Measurements from ENCODE around the gene TBX18. TPM values are rescaled to one million over a fixed set of nuclear protein-coding genes. Genes with fewer than 3 reads are reported as not detected.

The TBX18 gene
- total and polyA plus RNA-seq, 9 of the 15 experiments (the other 6 are each of a cell fraction or from before 2014, with no cell fraction given): 4.0 to 36.1 (median 20.7) TPM

GRCh38 chr6:84667252-84668213 lies 96.9 kb downstream of the TBX18 start (continued):
- TF ChIP-seq, protein P1, sequence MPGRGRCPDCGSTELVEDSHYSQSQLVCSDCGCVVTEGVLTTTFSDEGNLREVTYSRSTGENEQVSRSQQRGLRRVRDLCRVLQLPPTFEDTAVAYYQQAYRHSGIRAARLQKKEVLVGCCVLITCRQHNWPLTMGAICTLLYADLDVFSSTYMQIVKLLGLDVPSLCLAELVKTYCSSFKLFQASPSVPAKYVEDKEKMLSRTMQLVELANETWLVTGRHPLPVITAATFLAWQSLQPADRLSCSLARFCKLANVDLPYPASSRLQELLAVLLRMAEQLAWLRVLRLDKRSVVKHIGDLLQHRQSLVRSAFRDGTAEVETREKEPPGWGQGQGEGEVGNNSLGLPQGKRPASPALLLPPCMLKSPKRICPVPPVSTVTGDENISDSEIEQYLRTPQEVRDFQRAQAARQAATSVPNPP (IDR thresholded peaks at IDR 0.05; ENCODE audit: borderline replicate concordance, insufficient read depth, insufficient read length): no peak
- TF ChIP-seq ZFPM2 (CRISPR knock-in tag; IDR thresholded peaks at IDR 0.05): no peak
- 0 out of 2 replicates have a peak, but pooled peaks have one; percentile 44 for TF ChIP-seq ADNP (tag; IDR thresholded peaks at IDR 0.05)
- TF ChIP-seq TAL1 (IDR thresholded peaks at IDR 0.05): peak; percentile 75
- no peak for TF ChIP-seq PBX2 (CRISPR knock-in tag; IDR thresholded peaks at IDR 0.05; ENCODE audit: low read depth)
- peak; percentile 35; the same call in 1 of the 2 replicates for TF ChIP-seq PBX2 (tag; conservative IDR thresholded peaks at IDR 0.05; ENCODE audit: low read depth)
- TF ChIP-seq ATF1 (CRISPR knock-in tag; IDR thresholded peaks at IDR 0.05): no peak
- TF ChIP-seq ATF1 (tag; IDR thresholded peaks at IDR 0.05): peak; percentile 79
- TF ChIP-seq AFF4 (CRISPR knock-in tag; IDR thresholded peaks at IDR 0.05): no peak
- TF ChIP-seq LCOR (CRISPR knock-in tag; IDR thresholded peaks at IDR 0.05): peak; percentile 43; the same call in 1 of the 2 replicates
- TF ChIP-seq TEAD2 (tag; IDR thresholded peaks at IDR 0.05): peak; percentile 74
- peak; percentile 82 for TF ChIP-seq PKNOX1 (IDR thresholded peaks at IDR 0.05)
- TF ChIP-seq, protein P2, sequence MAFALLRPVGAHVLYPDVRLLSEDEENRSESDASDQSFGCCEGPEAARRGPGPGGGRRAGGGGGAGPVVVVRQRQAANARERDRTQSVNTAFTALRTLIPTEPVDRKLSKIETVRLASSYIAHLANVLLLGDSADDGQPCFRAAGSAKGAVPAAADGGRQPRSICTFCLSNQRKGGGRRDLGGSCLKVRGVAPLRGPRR (CRISPR knock-in tag; IDR thresholded peaks at IDR 0.05): no peak
- peak in 1 of 2 experiments; percentile 94; a peak in 2 of 4 replicates for TF ChIP-seq TEAD1 (CRISPR knock-in tag; IDR thresholded peaks at IDR 0.05)
- TF ChIP-seq SAP30 (IDR thresholded peaks at IDR 0.05; ENCODE audit: borderline replicate concordance, insufficient read depth, low read depth, low read length, poor library complexity, severe bottlenecking): no peak
- TF ChIP-seq ZNF644 (tag; IDR thresholded peaks at IDR 0.05; ENCODE audit: low read depth): no peak
